ENCODE results near the gene RUFY1.

The RUFY1 gene

GRCh38 chr5:179610109-179610902 is 60.0 kb downstream of the RUFY1 start:
- H3K36me3 ChIP-seq = peaks cover 48% of the 10 kb centered on the region
- no peaks in the 10 kb centered on the region for H3K27me3 ChIP-seq (ENCODE audit: insufficient read depth, low read depth, severe bottlenecking)
- H3K9me3 ChIP-seq (ENCODE audit: severe bottlenecking) = no peaks in the 10 kb centered on the region
- H3K4me3 ChIP-seq (ENCODE audit: low read depth, low read length) = no peak overlapping the region
- DNase-seq = no peak
- no peak overlapping the region for H3K27ac ChIP-seq
- no peak for TF ChIP-seq CTCF (IDR thresholded peaks at IDR 0.05; ENCODE audit: low read depth, low read length)

GRCh38 chr5:179610903-179611265 is 60.5 kb downstream of the RUFY1 start:
- no peak overlapping the region for H3K27ac ChIP-seq
- peaks cover 54% of the 10 kb centered on the region for H3K36me3 ChIP-seq

GRCh38 chr5:179612577-179613459 is 62.5 kb downstream of the RUFY1 start:
- Histone ChIP-seq H3K9me3 (ENCODE audit: severe bottlenecking) (no peaks in the 10 kb centered on the region), H3K36me3 (peaks cover 63% of the 10 kb centered on the region), H3K4me3 (ENCODE audit: low read depth, low read length) (no peak overlapping the region), H3K27me3 (ENCODE audit: insufficient read depth, low read depth, severe bottlenecking) (no peaks in the 10 kb centered on the region), H3K27ac (no peak overlapping the region)
- DNase-seq = no peak
- TF ChIP-seq CTCF (IDR thresholded peaks at IDR 0.05; ENCODE audit: low read depth, low read length) = no peak

More at GRCh38 chr5:179610903-179611265, 60.5 kb downstream of the RUFY1 start:
- H3K4me3 ChIP-seq (ENCODE audit: low read depth, low read length) = no peak overlapping the region
- H3K27me3 ChIP-seq (ENCODE audit: insufficient read depth, low read depth, severe bottlenecking) = no peaks in the 10 kb centered on the region
- no peak for TF ChIP-seq CTCF (IDR thresholded peaks at IDR 0.05; ENCODE audit: low read depth, low read length)
- DNase-seq = no peak
- H3K9me3 ChIP-seq (ENCODE audit: severe bottlenecking) = no peaks in the 10 kb centered on the region

GRCh38 chr5:179613460-179614071 is 63.2 kb downstream of the RUFY1 start:
- Histone ChIP-seq H3K36me3 (peaks cover 70% of the 10 kb centered on the region), H3K27ac (no peak overlapping the region)
- DNase-seq = no peak

GRCh38 chr5:179614745-179615144 is 64.4 kb downstream of the RUFY1 start:
- no peak overlapping the region for H3K27ac ChIP-seq
- H3K36me3 ChIP-seq = peaks cover 82% of the 10 kb centered on the region
- no peaks in the 10 kb centered on the region for H3K27me3 ChIP-seq (ENCODE audit: insufficient read depth, low read depth, severe bottlenecking)
- TF ChIP-seq CTCF (IDR thresholded peaks at IDR 0.05; ENCODE audit: low read depth, low read length) = no peak
- no peaks in the 10 kb centered on the region for H3K9me3 ChIP-seq (ENCODE audit: severe bottlenecking)
- H3K4me3 ChIP-seq (ENCODE audit: low read depth, low read length) = no peak overlapping the region
- DNase-seq = no peak

More at GRCh38 chr5:179613460-179614071, 63.2 kb downstream of the RUFY1 start:
- Histone ChIP-seq H3K4me3 (ENCODE audit: low read depth, low read length) (no peak overlapping the region), H3K9me3 (ENCODE audit: severe bottlenecking) (no peaks in the 10 kb centered on the region), H3K27me3 (ENCODE audit: insufficient read depth, low read depth, severe bottlenecking) (no peaks in the 10 kb centered on the region)
- no peak for TF ChIP-seq CTCF (IDR thresholded peaks at IDR 0.05; ENCODE audit: low read depth, low read length)

Measured in WERI-Rb-1 (cell line).